Ishikawa (cell line): Measurements from ENCODE around the gene NME2.

Experiments
- CEBPB ChIP-seq: IDR thresholded peaks from 2 replicates; pipeline ENCODE4 v1.6.1; 2012
- CREB1 ChIP-seq: IDR thresholded peaks from 2 replicates; pipeline ENCODE4 v1.6.1; 2012; ENCODE audit warnings: low read depth
- EGR1 ChIP-seq: IDR thresholded peaks from 2 replicates; pipeline ENCODE4 v1.6.1; 2012
- EP300 ChIP-seq: IDR thresholded peaks from 2 replicates; pipeline ENCODE4 v1.6.1; 2012; ENCODE audit warnings: borderline replicate concordance
- FOXM1 ChIP-seq: IDR thresholded peaks from 2 replicates; pipeline ENCODE4 v1.6.1; 2012; ENCODE audit warnings: low read depth, borderline replicate concordance
- MAX ChIP-seq: IDR thresholded peaks from 2 replicates; pipeline ENCODE4 v1.6.1; 2012
- NFIC ChIP-seq: IDR thresholded peaks from 2 replicates; pipeline ENCODE4 v1.6.1; 2012
- RAD21 ChIP-seq: IDR thresholded peaks from 2 replicates; pipeline ENCODE4 v1.6.1; 2012; ENCODE audit warnings: low read depth
- TAF1 ChIP-seq: IDR thresholded peaks from 2 replicates; pipeline ENCODE4 v1.6.1; 2012; ENCODE audit warnings: low read depth, mild to moderate bottlenecking
- TCF12 ChIP-seq: IDR thresholded peaks from 2 replicates; pipeline ENCODE4 v1.6.1; 2012; ENCODE audit warnings: low read depth
- TEAD4 ChIP-seq: IDR thresholded peaks from 2 replicates; pipeline ENCODE4 v1.6.1; 2012
- USF1 ChIP-seq: IDR thresholded peaks from 2 replicates; pipeline ENCODE4 v1.6.1; 2012
- YY1 ChIP-seq: IDR thresholded peaks from 2 replicates; pipeline ENCODE4 v1.6.1; 2012; ENCODE audit warnings: low read depth
- ZBTB7A ChIP-seq: IDR thresholded peaks from 2 replicates; pipeline ENCODE4 v1.6.1; 2012; ENCODE audit warnings: low read depth
- TF ChIP-seq, protein P1 (sequence below): IDR thresholded peaks from 2 replicates; pipeline ENCODE4 v1.6.1; 2012; ENCODE audit warnings: low read depth, mild to moderate bottlenecking

NME2 gene

DNA sequence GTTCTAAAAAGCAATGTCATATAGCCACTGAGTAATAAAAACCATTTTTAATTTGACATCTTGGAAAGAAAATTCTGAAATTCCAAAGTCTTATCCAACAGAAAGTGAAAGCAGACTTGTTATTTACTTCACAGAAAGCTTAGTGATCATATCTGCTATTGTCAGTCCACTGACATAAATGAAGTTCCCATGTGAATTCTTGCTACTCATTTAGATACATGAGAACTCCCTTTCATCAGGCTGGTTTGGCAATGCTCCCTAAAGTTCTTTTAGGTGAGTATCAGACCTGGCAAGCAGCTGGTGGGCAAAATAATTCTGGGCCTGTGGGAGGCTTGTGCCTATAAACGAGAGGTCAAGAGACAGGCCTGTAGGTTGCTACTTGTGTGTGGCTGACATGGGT is 23.4 kb downstream of the NME2 start:
- TF ChIP-seq EGR1 (no peak), TCF12 (no peak), USF1 (no peak), EP300 (no peak), TAF1 (no peak), YY1 (no peak), MAX (no peak), NFIC (no peak), ZBTB7A (no peak), RAD21 (no peak), TEAD4 (no peak), CEBPB (no peak)

DNA sequence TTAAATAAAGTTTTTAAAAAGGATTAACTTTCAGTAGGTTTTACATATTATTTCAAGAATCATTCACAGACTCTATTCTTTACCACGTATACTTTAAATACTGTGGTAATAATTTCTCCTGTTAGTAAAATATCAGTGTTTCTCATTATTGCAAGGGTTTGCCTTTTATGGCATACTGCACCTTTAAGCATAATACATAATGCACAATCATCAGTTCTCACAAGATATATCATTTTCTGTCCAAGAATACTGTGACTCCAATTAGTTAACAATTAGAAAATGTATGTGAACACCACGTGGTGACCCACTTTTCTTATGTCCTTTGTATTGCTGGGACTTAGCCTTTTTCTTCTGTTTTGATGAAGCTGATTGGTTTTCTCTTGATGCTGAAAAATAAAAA is 25.7 kb downstream of the NME2 start:
- TF ChIP-seq NFIC (no peak), TEAD4 (no peak), EGR1 (no peak), USF1 (no peak), TAF1 (no peak), FOXM1 (no peak), MAX (no peak), YY1 (no peak), EP300 (no peak), CREB1 (no peak), TCF12 (no peak), CEBPB (no peak), ZBTB7A (no peak), RAD21 (no peak)
- TF ChIP-seq, protein P1, sequence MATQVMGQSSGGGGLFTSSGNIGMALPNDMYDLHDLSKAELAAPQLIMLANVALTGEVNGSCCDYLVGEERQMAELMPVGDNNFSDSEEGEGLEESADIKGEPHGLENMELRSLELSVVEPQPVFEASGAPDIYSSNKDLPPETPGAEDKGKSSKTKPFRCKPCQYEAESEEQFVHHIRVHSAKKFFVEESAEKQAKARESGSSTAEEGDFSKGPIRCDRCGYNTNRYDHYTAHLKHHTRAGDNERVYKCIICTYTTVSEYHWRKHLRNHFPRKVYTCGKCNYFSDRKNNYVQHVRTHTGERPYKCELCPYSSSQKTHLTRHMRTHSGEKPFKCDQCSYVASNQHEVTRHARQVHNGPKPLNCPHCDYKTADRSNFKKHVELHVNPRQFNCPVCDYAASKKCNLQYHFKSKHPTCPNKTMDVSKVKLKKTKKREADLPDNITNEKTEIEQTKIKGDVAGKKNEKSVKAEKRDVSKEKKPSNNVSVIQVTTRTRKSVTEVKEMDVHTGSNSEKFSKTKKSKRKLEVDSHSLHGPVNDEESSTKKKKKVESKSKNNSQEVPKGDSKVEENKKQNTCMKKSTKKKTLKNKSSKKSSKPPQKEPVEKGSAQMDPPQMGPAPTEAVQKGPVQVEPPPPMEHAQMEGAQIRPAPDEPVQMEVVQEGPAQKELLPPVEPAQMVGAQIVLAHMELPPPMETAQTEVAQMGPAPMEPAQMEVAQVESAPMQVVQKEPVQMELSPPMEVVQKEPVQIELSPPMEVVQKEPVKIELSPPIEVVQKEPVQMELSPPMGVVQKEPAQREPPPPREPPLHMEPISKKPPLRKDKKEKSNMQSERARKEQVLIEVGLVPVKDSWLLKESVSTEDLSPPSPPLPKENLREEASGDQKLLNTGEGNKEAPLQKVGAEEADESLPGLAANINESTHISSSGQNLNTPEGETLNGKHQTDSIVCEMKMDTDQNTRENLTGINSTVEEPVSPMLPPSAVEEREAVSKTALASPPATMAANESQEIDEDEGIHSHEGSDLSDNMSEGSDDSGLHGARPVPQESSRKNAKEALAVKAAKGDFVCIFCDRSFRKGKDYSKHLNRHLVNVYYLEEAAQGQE, result no peak

DNA sequence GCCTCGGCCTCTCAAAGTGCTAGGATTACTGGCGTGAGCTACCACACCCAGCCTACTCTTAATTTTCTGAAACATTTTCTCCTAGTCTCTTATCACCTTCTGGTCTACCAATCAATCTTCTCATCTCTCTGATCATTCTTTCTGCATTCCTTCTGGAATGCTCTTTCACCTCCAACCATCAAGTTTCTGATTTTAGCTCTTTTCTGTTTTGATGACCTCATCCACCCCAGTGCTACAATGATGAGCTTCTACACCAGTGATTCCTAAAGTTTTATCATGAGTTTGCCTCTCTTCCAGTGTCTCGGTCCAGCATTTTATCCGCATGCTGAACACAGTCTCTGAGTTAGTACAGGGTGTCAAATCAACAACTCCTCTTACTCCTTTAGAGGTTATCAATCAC is 31.5 kb downstream of the NME2 start:
- no peak for TF ChIP-seq TEAD4
- no peak for TF ChIP-seq MAX
- TF ChIP-seq, protein P1, result peak; percentile 20; the same call in 1 of the 2 replicates

GRCh38 chr17:51200295-51200694 is 34.1 kb downstream of the NME2 start:
- no peak for TF ChIP-seq MAX
- TF ChIP-seq ZBTB7A, result no peak
- no peak for TF ChIP-seq TCF12
- TF ChIP-seq CREB1, result no peak
- TF ChIP-seq FOXM1, result no peak
- TF ChIP-seq CEBPB, result no peak
- no peak for TF ChIP-seq NFIC
- no peak for TF ChIP-seq RAD21
- no peak for TF ChIP-seq EGR1
- TF ChIP-seq YY1, result no peak
- TF ChIP-seq, protein P1, result no peak
- no peak for TF ChIP-seq TEAD4
- no peak for TF ChIP-seq TAF1
- no peak for TF ChIP-seq USF1
- no peak for TF ChIP-seq EP300
